Transverse colon (tissue), 4 donors: Measurements from ENCODE around the gene PPP1R10.

Source experiments
- EP300 ChIP-seq: sonication (generic); formaldehyde crosslinking; IDR thresholded peaks from one replicate; pipeline ENCODE4 v1.6.1; 2017; ENCODE audit warnings: antibody characterized with exemption, low read depth
- POLR2A ChIP-seq: fragments of 450-650 bp; IDR thresholded peaks from one replicate; pipeline ENCODE4 v1.6.1; 2016; ENCODE audit warnings: antibody characterized with exemption, mild to moderate bottlenecking, moderate library complexity
- POLR2AphosphoS5 ChIP-seq, 3 donors: sonication (generic); formaldehyde crosslinking; IDR thresholded peaks; one replicate each; pipeline ENCODE4 v1.6.1; 2016; ENCODE audit warnings: antibody characterized with exemption in 3 of 3
- TF ChIP-seq, protein P1 (sequence below), 5 experiments: fragments of 200-600 bp in 3 of 5; fragments of 450-650 bp in 2 of 5; sonication (generic) in 3 of 5; IDR thresholded peaks; 1 replicate in 2 of 5; 2 replicates in 3 of 5; pipeline ENCODE4 v1.5.1; 2016 to 2017; ENCODE audit warnings: antibody characterized with exemption in 5 of 5, inconsistent platforms in 3 of 5, mild to moderate bottlenecking in 2 of 5, moderate library complexity in 1 of 5

- TF ChIP-seq POLR2A (no peak), EP300 (no peak), POLR2AphosphoS5 (IDR thresholded peaks at IDR 0.05) (no peak)
- TF ChIP-seq, protein P1, sequence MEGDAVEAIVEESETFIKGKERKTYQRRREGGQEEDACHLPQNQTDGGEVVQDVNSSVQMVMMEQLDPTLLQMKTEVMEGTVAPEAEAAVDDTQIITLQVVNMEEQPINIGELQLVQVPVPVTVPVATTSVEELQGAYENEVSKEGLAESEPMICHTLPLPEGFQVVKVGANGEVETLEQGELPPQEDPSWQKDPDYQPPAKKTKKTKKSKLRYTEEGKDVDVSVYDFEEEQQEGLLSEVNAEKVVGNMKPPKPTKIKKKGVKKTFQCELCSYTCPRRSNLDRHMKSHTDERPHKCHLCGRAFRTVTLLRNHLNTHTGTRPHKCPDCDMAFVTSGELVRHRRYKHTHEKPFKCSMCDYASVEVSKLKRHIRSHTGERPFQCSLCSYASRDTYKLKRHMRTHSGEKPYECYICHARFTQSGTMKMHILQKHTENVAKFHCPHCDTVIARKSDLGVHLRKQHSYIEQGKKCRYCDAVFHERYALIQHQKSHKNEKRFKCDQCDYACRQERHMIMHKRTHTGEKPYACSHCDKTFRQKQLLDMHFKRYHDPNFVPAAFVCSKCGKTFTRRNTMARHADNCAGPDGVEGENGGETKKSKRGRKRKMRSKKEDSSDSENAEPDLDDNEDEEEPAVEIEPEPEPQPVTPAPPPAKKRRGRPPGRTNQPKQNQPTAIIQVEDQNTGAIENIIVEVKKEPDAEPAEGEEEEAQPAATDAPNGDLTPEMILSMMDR (IDR thresholded peaks at IDR 0.05), result no peak
These were observed 54.3 kb downstream of the PPP1R10 start for GRCh38 chr6:30562470-30563425.
